SKM-1 (cell line): ENCODE results near the gene TRMT112.
A peak's percentile ranks its signal among the peaks of the same experiment; 100 is the strongest.
"Not testable (repeated sequence)": the region's sequence is repeated elsewhere in the genome, so short reads cannot be mapped to it uniquely, and the experiment has no call there.

Experiments
- DNase-seq: peaks from one replicate; lab custom pipeline; 2025; ENCODE audit not compliant: unreplicated experiment; lab: John Stamatoyannopoulos, UW

The TRMT112 gene

DNA sequence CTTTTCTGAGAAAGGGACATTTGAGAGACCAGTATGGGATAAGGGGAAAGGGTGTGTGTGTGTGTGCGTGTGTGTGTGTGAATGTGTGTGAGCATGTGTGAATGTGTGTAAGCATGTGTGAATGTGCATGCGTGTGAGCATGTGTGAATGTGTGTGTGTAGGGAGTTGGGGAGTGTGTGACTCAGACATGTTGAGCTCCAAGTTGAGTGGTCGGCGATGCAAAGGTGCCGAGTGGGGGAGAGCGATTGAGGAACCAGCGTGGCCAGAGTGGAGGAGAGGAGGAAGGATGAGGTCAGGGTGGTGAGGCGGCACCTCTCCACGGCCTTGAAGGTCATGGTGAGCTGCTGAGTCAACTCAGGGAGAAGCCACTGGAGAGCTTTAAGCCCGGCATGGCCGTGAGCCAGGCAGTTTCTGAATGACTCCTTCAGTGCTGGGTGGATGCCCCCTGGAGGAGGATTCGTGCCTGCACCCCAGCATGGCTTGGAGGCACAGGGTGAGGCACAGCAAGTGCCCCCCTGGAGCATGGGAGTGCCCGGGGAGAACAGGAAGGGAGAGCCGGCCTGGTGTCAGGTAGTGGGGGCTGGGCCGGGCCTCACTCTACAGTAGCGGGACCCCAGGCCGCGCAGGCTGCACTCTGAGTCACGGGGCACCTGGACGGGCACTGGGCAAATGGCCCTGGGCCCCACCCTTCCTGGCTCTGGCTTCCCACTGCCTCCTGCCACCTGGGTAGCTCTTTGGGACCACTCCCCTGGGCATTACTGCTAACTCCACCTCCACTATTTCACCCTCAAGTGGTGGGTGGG is 14.4 kb upstream of the TRMT112 start:
- peak; percentile 81 for DNase-seq

DNA sequence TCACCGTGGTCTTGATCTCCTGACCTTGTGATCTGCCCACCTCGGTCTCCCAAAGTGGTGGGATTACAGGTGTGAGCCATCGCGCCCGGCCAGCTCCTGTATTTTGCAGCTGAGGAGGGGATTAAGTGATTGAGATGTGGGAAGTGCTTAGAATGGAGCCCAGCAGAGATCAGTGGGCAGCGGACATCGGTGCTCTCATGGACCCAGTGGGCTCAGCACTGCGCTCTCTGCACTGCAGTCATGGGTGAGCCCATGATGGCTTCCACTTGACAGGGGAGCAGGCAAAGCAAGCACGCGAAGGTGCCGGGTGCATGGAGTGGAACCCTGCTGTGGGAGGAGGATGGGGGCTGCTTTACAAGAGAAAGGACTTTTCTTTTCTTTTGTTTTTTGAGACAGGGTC is 13.5 kb upstream of the TRMT112 start:
- no peak for DNase-seq

DNA sequence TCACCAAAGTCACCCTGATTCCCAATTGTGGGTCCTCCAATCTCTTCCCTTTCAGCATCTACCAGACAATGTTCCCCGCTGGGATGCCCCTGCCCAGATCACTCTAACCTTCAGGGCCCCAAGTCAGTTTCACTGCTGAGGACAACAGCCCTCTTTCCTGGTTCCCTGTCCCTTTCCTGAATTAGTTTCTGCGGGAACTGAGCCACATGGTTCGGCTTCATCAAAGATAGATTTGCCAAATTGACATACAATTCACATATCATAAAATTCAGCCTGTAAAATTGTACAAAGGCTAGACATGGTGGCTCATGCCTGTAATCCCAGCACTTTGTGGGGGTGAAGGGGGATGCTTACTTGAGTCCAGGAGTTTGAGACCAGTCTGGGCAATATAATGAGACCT is 10.6 kb upstream of the TRMT112 start:
- no peak for DNase-seq

DNA sequence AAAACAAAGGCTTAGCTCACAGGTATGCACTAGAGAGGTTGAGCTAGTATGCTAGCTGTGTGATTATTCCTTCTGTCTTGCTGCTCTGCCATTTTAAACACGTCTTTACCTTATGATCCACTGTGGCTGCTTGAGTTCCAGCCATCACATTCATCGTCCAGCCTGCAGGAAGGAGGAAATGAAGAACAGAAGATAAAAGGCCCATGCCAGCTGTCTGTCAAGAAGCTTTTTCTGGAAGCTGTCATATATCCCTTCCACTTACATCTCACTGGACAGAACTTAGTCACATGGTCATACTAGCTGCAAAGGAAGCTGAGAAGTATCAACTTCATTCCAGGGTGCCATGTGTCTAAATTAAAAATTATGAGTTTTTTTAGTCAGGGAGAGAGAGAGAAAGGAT is 10.0 kb upstream of the TRMT112 start:
- no peak for DNase-seq

DNA sequence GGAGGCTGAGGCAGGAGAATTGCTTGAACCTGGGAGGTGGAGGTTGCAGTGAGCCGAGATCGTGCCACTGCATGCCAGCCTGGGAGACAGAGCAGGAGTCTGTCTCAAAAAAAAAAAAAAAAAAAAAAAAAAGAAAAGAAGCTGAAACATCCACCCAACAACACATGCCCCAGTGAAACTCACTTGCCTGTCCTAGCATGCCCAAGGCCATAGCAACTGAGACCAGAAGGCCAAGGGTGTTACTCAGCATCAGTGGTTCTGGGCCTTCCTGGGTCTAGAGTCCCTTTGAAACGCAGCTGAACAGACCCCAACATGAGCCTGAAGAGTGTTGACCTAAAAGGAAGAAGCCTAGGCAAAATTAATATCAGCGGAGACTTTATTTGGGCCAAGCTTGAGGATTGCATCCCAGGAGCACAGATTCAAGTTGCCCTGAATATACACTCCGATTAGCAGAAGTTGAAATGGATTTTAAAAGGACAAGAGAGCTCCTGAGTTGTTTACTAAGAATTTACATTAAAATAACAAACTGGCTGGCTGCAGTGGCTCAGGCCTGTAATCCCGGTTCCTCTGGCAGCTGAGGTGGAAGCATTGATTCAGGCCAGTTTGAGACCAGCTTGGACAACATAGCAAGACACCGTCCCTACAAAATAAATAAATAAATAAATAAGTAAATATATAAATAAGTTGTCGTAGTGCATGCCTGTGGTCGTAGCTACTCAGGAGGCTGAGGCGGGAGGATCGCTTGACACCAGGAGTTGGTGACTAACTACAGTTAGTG is 7.5 kb upstream of the TRMT112 start:
- DNase-seq = no peak

DNA sequence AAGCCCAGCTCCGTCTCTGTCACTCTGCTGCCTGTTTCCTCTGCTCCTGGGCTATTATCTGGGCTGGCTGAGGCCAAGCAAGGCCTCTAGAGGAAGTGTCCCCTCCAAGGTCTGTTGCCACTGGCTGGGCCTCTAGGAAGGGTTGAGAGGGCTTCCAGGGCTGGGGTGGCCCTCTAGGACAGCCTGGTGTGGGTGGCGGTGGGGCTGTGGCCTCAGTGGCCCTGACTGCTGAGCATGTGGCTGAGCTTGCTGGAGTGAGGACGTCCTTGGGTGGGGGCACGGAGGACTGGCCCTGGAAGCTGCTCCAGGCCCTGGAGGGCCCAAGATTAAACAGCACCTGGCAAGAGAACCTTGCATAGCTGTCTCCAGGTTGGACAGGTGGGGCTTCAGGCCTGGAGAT is 6.6 kb upstream of the TRMT112 start:
- DNase-seq = not testable (repeated sequence)

DNA sequence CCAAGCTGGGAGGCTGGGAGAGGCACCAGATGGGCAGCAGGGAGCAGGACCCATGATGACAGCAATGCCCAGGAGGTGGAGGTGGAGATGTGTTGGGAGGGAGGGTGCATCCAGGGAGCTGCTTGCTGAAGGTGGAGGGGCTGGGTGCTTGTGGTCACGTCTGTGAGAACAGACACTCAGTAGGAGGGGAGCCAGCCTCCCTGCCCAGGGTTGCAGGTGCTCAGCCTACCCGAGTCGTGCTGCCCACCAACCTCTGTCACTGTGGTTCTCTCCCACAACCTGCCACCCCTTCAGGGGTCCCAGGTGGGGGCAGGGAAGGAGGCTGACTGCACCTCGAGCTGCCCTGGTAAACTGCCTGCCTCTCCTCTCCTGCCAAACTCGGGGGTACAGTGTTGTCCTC is 6.0 kb upstream of the TRMT112 start:
- DNase-seq = no peak

DNA sequence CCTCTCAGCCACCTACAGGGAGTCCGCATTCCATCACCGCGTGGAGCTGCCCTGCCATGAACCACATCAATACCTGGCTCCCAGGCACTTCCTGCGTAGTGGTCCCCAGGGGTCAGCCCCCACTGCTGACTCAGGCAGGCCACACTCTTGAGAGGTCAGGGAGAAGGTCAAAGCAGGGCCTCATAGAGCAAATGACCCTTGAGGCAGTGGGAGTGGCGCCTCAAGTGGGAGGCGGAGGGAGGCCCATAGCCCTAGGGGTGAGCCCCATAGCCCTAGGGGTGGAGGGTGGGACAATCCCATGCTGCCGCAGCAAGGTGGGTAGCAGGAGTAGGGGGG is 5.5 kb upstream of the TRMT112 start:
- DNase-seq = no peak

DNA sequence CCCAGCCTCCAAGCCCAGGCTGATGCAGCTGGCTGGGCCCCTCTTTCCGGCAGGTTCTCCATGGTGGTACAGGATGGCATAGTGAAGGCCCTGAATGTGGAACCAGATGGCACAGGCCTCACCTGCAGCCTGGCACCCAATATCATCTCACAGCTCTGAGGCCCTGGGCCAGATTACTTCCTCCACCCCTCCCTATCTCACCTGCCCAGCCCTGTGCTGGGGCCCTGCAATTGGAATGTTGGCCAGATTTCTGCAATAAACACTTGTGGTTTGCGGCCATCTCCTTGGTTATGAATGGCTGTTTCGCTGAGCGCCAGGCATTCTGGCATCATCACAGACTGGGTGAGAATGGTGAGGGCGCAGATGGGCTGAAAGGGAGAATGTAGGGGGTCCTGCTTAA is 4.2 kb upstream of the TRMT112 start:
- DNase-seq = no peak

DNA sequence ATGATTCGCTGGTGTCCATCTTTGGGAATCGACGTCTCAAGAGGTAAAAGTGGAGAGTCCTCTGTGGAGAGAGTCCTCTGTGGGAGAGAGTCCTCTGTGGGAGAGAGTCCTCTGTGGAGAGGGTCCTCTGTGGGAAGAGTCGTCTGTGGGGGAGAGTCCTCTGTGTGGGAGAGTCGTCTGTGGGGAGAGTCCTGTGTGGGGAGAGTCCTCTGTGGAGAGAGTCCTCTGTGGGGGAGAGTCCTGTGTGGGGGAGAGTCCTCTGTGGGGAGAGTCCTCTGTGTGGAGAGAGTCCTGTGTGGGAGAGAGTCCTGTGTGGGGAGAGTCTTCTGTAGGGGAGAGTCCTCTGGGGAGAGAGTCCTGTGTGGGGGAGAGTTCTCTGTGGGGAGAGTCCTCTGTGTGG is 3.7 kb upstream of the TRMT112 start:
- no peak for DNase-seq

DNA sequence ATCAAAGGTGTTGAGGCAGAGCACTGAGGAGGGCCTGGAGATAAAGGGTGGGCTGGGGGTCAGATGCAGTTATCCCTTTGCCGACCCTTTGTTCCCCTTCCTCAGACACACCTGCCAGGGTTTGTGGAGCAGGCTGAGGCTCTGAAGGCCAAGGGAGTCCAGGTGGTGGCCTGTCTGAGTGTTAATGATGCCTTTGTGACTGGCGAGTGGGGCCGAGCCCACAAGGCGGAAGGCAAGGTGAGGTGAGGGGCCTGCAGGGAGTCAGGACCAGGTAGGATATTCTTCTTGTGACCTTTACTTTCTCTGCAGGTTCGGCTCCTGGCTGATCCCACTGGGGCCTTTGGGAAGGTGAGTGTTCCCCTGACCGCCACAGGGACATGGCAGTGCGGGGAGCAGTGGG is 3.2 kb upstream of the TRMT112 start:
- DNase-seq = no peak

DNA sequence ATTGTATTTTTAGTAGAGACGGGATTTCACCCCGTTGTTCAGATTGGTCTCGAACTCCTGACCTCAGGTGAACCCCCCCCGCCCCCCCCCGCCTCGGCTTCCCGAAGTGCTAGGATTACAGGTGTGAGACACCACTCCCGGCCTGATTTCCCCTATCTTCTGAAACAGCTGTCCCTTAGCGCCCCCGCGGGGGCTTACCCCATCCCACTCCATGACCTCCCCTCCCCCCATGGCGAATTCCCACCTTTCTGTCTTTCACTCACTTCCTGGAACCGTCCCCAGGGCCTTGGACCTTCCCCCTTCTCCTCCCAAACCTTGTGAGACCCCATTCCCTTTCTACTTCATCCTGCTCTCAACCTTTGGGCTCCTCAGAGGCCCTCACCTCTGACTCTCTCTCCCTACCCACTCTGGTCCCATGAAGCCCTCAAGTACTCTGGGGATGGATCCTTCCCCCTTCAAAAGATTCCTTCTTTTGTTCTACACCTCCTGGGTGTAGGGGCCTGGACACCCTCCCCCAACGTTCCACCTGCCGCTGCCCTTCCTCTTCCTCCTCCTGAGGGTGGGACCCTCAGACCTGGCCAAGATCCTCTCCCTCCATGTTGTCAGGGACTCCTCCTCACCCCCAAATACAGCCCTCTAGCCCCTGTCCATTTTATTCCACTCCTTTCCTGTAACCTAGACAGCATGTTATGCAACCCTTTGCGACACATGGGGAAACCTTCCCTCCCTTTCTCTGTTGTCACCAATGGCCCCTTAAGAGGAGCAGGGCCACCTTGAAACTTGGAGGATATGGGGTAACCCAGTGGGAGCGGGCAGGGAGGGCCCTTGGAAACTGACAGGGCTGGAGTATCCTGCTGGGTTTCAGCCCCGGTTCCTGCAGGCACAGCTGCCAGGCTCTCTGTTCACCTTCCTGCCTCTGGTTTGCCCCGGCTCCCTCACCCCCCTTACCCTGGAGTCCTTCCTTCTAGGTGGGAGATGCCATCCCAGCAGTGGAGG is 1.7 kb upstream of the TRMT112 start:
- peak; percentile 37 for DNase-seq

DNA sequence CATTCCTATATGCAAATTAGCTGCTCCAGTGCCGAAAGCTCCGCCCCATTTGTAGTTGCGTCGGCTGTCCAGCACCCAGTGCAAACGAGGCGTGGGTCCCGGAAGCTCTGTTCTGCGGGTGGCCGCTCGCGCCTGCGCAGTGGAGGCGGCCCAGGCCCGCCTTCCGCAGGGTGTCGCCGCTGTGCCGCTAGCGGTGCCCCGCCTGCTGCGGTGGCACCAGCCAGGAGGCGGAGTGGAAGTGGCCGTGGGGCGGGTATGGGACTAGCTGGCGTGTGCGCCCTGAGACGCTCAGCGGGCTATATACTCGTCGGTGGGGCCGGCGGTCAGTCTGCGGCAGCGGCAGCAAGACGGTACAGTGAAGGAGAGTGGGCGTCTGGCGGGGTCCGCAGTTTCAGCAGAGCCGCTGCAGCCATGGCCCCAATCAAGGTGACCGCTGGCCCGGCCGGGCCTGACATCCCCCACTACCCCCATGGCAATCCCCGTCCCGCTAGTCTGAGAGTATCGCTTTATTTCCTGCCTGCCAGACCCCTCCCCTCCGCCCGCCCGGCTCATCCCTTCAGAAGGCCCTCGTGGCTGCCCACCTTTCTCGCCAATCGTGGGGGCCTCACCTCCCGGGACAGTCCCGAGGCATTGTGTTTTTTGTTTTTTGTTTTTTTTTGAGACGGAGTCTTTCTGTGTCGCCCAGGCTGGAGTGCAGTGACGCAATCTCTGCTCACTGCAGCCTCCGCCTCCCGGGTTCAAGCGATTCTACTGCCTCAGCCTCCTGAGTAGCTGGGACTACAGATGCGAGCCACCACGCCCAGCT is 804 bp upstream of the TRMT112 start, which contains the start of gene PRDX5:
Gene PRDX5, plus strand, starts transcription at position 161 of the 805 bp plus-strand sequence. Its CDS starts 95 bp downstream, at position 256.
- peak; percentile 94 for DNase-seq

DNA sequence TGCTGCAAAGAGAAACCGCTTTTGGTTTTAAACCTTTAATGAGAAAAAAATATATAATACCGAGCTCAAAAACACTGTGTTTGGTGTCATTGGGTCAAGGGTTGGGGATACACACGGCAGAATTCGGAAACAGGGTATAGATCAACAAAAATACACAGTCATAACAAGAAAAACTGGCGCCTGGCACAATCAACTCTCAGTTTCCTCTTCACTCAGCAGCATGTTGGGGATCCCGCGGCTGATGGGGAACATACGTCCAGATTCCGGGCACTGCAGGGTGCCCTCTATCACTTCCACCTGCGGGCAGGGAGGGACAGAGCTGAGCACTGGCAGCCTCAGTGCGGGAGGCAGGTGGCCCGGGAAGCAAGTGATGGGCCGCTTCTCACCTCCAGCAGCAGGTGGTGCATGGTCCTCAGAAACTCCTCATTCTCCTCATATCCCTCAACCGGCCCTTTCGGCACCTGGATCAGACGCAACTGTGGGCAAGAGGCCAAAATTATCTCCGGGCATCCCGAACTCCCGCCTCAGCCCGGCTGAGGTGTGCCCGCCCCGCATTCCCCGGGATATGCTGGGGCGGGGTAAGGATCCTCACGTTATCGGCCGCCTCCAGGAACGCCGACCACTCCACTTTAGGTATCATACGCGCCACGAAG is 561 bp downstream of the TRMT112 start:
- DNase-seq = no peak

DNA sequence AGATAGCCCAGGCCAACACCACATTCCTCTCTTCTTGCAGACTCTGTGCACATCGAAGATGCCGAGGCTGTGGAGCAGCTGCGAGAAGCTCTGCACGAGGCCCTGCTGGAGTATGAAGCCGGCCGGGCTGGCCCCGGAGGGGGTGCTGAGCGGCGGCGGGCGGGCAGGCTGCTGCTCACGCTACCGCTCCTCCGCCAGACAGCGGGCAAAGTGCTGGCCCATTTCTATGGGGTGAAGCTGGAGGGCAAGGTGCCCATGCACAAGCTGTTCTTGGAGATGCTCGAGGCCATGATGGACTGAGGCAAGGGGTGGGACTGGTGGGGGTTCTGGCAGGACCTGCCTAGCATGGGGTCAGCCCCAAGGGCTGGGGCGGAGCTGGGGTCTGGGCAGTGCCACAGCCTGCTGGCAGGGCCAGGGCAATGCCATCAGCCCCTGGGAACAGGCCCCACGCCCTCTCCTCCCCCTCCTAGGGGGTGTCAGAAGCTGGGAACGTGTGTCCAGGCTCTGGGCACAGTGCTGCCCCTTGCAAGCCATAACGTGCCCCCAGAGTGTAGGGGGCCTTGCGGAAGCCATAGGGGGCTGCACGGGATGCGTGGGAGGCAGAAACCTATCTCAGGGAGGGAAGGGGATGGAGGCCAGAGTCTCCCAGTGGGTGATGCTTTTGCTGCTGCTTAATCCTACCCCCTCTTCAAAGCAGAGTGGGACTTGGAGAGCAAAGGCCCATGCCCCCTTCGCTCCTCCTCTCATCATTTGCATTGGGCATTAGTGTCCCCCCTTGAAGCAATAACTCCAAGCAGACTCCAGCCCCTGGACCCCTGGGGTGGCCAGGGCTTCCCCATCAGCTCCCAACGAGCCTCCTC is 1.5 kb downstream of the TRMT112 start:
- not testable (repeated sequence) for DNase-seq

DNA sequence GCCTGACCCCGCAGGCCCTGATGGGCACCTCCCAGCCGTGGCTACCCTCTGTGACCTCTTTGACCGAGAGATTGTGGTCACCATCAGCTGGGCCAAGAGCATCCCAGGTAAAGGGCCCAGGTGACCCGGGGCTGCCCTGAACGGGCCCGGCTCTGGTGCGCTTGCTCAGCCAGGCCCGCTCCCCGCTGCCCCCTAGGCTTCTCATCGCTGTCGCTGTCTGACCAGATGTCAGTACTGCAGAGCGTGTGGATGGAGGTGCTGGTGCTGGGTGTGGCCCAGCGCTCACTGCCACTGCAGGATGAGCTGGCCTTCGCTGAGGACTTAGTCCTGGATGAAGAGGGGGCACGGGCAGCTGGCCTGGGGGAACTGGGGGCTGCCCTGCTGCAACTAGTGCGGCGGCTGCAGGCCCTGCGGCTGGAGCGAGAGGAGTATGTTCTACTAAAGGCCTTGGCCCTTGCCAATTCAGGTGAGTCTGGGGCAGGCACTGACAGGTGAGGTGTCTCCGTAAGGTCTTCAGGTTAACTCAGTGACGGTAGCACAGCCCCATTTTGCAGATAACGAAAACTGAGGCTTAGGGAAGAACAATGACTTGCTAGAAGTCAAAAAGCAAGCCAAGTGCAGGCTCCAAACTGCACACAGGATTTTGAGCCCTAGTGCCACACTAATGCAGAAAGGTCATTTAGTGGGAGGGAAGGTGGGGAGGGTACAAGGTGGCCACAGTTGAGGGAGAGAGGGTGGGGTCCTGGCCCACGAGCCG is 2.4 kb downstream of the TRMT112 start:
- no peak for DNase-seq

DNA sequence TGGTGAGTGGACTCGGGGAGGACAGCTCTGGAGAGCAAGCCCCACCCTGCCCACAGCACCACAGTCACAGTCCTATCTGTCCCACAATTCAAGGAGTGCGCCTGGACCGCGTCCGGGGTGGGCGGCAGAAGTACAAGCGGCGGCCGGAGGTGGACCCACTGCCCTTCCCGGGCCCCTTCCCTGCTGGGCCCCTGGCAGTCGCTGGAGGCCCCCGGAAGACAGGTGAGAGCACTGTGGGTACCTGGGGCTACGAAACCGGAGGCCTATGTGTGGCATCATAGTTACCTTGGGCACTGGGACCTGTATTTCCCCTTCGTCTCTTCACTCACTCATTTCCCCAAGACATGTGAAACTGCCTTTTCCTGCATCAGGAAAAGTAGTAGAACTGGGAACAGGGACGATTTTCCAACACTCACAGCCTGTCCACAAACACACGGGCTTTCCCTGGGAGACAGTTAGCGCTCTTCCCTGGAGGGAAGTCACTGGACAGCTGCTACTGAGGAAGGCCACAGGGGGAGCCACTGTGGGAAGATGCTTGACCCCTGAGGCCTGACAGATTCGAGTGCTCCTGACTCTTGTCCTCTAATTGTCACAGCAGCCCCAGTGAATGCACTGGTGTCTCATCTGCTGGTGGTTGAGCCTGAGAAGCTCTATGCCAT is 3.1 kb downstream of the TRMT112 start:
- no peak for DNase-seq
